ENCODE data around the gene JAZF1.

JAZF1 gene

DNA sequence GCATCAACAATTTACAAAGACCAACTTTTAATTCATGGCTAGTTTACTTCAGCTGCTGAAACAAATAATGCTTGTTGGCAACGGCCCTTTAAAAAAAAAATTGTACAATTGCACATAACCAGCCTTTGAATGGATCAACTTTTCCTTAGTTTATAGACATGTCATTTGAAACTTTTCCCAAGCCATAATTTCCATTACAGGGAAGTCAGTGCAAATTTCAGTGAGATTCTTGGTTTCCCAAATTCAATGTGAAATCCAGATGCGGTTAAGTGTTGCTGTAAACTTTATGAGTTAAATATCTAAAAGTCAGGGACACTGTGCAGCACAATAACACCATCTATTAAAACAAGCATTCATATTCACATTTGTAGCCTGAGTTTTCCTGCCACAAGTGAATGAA is 182.2 kb downstream of the JAZF1 start:
- no peak for DNase-seq

DNA sequence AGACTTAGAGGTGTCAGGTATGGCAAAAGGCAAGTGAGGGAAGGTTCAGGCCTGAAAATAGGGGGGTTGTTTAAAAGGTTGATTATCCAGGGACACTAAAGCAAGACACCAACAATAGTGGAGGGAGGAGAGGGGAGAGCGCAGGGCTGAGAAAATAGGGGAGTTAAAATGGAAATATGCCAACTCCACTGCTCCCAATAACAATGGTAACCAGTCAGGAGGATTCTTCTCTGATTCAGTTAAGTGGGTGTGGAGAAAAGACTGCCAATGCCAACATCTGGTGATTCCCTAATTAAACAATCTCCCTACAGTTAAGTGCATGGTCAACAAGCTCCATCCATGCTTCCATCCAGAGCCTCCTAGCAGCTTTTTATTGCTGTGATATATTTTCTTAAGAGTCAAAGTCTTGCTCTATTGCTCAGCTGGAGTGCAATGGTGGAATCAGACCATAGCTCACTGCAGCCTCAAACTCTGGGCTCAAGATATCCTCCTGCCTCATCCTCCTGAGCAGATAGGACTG is 183.3 kb downstream of the JAZF1 start:
- peak; percentile 87 for DNase-seq

DNA sequence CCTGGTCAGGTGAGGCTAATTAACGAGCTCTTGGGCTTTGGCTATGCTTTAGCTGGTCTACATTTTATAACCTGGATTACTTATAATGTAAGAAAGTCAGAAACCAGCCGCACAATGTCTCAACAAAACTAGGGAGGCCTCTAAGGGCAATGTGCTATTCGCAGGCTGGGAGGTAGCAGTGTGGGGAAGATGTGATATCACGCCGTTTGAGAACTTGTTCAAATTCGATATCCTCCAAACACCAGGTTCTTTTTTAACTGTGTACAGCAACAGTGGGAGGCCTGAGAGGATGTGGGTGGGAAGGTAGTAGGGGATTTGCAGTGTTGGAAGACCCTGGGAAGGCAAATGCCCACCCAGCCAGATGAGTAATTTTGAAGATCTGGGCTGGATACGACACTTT is 184.5 kb downstream of the JAZF1 start:
- no peak for DNase-seq

DNA sequence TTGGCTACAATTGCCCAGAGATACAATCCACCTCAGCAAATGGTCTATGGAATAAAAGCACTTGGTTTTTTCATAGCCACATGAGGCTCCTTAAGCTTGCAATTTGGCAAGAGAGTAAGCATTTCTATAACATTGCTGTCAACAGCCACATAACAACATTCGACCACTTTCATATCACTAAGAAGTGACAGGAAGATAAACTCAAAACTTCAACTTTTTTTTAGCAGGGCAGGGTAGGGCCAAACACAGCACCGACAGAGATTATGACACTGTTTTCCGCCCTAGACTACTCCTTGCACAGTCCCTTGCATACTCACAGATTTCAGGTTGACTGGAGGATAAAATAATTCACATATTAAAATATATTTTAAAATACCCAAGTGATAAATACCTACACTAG is 185.4 kb downstream of the JAZF1 start:
- no peak for DNase-seq

DNA sequence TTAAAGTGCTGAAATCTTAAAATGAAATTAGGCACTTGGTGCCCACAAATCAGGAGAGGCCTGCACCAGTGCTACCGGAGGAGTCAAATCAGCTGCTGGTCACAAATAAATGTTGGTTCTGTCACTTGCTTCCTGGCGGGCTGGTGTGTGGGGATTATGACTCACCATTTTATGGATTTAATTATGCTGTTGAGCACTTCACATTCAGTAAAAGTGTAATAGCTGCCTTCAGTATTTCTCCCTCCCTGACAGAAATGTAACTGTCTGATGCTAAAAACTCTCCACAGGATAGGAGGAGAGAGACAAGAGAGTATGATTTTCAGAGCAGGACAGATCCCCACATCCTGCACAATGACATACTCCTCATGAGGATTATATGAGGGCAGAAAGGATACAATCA is 186.0 kb downstream of the JAZF1 start:
- DNase-seq, result peak; percentile 77

DNA sequence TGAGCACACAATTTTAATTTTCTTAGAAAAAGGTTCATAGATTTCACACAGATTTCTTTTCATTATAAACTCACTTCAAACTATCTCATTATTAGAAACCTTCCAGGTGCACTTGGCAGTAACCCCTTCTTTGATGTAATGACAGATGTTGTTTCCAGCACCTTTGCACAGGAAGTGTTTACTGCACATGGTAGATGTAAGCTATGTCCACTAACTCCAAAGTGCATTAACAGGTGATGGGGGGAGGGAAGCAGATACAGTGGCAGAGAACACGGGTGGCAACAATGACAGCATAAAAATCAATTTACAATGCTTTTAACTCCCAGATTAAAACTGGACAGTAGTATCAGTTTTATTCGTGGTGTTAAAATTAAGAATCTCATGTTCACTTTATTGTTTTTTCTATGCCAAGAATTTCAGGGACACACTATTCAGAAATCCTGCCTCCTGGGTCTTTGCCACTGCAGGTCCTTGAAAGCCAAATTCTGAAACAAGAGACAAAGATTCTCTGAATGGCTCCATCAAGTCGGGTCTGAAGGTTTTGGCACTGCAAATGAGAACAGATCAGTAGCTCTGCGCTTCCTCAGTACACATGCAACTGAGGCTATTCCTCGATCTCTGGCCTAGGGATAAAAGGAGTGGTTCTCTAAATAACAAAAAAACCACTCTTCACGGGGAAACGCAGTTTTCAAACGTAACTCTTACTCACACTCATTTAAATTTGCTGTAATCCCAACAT is 187.7 kb downstream of the JAZF1 start:
- DNase-seq, result peak; percentile 85

DNA sequence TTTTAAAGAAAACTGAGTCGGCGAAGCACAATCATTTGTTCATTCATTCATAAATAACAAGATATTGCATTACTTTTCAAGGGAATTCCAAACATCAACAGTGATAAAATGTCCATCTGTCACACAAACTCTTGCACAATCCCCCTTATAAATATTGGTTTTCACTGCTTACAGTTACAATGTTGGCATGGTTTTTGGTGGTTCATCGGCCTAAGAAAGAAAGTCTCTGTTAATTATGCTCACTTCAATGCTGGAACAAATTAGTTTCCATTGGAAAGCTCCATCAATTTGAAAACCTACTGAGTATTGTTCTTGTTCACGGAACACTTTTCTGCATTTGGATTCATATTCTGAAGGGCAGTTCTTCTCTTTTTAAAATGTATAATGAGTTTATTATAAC is 188.5 kb downstream of the JAZF1 start:
- DNase-seq, result peak; percentile 30

DNA sequence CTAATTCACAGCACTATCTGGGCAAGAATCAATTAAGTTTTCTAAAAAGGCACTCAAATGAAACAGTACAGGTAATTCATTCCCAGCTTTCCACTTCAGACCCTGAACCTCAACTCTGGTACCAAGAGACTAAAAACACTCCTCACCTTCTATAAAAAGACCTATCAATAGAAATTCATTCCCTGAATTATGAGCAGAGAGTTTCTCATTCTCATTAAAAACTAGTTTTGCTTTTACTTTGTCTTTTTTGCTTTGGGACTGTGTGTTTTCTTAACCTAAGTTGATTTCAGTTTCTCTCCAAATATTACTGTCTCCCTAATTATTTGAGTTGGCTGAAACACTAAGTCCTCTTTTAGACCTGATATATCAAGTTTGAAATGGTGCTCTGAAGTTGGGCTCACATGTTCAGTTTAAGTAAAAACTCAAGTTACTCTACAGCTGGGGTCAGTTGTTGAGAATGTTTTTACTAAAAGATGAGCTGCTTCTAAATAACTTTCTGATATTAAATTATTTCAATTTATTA is 189.5 kb downstream of the JAZF1 start:
- peak; percentile 48 for DNase-seq

DNA sequence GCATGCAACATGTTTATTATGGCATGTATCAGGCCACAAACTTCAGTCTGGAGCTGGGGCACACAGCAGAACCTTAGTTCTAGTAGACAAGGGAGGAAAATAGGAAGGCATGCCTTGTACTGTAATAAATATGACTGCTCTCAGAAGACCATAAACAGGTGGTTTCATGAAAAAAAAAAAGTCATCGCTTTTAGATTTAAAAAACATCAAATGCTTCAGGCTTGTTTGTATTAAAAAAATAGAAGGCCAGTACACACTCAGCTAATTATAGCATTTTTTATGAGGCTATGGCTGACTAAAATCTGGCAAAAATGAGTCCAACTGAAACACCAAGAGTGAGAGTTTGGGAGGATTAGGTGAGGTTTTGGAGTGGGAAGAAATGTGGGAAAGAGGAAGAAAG is 204.1 kb downstream of the JAZF1 start:
- DNase-seq, result no peak

DNA sequence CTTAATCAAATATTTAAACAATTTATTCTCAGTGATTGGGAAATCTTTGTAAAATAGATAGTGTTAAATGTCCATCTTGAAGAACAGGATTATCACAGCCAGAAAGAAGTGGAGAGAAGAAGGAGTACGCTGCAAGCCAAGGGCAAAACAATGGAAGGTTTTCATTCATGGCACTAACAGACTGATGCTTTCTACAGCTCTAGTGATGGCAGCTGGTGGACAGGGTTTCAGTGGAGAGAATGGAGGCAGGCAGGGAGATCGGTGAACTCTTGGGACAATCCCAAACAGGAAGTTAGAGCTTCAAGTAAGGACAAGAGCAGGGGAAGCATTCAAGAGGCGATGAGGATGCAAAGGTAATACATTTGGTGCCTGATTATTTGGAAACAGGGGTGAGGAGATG is 207.0 kb downstream of the JAZF1 start:
- no peak for DNase-seq

DNA sequence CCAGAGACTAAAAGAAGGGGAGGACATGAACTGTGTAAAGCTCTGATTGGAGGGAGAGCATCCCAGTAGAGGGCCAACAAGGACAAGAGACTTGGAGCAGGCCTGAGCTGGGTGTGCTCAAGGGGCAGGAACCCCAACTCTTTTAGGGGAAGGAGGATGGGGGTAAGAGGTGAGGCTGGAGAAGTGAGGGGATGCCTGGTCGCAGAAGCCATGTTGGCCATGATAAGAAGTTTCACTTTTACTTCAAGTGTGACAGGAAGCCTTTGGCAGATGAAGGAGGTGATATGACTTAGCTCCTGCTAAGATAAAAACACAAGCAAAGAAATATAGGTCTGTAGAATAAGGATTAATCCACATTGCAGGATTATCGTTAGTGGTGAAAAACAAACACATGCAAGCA is 208.3 kb downstream of the JAZF1 start:
- no peak for DNase-seq

DNA sequence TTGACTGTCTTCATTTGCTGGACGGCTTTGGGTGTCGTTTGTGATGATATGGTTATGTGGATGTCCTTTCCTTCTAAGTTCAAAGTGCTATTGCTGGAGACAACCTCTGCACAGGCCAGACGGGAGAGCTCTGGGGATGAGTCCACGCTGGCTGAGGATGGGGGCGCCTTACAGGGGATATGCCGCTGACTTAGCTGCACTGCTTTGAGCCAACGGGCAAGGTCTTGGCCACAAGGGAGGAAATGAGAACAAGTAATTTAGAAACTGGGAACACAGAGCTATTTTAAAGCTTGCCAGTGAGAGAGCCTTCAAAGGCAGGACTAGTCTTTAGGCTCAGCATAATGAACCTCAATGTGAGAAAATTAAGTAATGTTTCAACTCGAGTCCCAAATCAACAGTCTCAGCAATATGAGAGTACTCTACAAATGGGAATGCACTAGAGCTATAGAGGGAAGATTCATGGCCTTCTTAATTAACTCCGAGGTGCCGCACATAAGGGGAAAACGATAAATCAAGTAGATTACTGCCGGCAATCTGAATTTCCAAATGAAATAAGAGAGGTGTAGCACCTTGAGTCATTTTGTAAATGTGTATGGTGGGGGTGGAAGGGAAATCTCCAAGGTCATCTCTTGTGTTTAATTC is 209.3 kb downstream of the JAZF1 start:
- no peak for DNase-seq

DNA sequence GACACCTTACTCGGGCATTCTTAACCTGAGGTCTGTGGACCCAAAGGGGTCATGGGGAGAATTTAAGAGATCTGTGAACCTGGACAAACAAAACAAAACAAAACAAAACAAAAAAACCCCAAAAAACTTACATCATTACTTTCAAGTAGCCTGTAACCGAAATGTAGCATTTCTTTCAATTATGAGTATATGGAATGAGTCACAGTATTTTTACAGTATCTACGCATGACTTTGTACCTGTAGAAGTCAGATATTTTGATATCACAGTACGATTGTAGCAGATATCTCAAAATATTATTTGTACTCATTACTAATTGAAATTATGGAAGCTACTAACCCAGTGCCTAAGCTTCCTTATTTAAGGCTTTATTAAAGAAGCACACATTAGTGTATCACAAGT is 210.2 kb downstream of the JAZF1 start:
- DNase-seq, result no peak

DNA sequence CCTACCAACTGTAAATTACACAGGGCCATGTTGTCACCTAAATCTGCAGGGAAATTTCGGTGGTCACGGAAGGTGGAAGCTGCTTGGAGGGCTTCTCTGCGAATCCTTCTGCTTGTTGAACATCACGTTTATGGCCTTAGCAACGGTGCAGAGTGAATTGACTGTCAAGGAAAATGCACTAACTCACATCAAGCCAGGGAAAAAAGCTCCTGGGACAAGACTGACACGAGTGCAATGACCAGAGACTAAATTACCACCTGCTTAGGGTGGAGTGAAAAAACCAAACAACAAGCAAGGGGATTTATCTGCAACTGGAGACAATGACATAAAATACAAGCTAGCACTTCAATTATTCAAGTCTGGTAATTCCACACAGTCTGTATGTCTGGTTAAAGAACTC is 211.2 kb downstream of the JAZF1 start:
- no peak for DNase-seq

DNA sequence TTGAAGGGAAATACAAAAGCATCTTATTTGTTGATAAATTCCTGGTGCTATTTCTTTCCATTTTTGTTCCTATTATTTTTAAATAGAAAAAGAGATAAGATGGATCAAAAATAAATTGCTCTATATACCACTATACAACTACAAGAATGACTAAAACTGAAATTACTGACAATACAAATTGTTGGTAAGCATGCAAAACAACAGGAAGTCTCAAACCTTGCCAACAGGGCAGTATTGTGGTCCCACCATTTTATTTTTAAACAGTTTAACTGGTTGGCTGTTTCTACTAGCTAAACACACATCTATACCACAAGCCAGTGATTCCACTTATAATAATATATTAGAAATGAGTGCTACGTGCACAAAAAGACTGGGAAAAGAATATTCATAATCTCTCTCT is 213.0 kb downstream of the JAZF1 start:
- DNase-seq, result no peak

DNA sequence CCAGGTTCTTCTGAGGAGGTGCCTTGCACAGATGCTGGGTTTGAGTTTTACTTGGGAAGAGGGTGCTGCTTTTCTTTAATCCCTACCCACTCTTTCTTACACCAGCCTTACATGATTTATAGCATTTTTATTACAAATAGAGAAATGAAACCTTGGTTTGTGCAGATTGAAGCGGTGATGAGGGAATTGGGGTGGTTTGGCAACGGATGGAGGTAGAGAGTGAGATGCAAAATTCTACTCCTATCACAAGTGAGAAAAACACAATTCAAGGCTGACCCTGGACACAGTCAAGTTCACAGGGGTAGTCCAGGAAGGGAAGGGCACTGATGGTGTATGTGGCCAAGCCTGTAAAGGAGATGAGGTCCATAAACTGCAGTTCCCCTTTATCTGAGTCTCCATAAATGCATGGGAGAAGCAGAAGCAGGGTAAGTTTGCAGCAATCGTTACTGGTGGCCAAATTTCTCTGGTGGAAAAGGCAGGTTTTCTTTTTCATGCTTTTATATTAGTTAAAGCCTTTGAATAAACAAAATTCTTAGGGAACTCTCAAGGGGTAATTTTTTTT is 214.3 kb downstream of the JAZF1 start:
- DNase-seq, result no peak

DNA sequence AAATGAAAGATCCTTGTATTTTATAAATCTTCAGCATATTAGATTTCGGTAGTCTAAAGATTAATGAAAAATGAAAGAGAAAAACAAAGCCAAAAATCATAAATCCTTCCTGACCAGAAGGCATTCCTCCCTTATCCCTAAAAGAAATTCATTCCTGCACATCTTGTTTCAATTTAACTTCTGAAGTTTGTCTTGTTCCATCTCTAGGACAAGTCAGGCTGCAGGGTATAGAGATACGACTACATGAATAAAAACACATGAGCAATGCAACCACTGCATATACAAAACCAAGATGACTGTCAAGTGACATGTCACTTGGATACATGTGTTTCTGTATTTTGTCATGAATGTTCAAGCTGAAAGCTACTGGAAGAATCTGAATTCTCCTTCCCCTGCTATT is 214.9 kb downstream of the JAZF1 start:
- no peak for DNase-seq

DNA sequence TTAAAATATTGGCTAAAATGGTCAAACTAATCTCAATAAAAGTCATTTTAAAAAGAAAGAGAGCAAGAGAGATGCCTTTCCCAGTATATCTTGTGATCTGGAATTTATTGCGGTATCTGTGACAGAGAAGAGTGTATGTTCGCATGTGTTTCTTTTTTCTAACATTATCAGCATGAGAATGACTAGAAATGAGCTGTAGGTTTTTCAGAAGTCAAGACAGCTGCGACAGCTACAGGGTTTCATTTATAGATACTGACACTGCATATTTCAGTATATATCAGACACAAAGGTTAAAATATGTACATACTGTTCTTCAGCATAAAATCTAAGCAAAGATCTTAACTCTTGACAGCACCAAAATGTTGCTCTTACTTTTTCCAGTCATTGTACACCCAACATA is 215.8 kb downstream of the JAZF1 start:
- no peak for DNase-seq

DNA sequence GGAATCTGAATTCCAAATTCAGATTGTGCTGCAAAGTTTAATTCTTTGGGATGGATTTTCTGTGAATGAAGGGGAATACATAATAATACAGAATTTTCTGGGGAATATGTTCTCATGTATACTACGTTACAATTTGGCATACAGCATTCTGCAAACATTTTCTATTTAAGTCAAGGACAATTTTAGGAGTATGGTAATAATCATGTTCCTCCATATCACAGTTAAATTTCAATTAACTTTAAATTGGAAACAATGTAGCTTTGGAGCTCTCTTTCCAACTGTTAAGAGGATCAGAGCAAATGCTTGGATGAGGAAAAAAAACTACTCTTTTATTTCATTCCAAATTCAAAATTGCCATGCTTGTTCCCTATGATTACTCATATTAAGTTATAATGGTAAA is 217.5 kb downstream of the JAZF1 start:
- DNase-seq, result no peak

DNA sequence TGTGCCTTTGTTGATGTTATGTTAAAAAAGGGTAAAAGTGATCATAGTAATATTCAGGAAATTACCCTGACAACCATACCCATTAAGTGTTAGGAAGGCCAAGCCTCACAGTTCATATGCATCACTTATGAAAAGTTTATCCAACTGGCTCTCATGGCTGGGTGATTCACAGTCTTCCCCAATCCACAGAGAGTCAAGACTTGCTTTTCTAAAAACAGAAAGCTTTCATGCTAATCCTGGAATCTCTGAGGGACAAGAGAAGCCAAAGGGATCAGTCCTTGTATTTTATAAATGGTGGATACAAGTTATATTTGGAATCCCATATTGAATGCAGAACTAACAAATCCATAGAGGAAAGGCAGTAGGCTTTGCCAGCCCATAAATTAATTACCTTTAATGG is 218.3 kb downstream of the JAZF1 start:
- DNase-seq, result no peak

DNA sequence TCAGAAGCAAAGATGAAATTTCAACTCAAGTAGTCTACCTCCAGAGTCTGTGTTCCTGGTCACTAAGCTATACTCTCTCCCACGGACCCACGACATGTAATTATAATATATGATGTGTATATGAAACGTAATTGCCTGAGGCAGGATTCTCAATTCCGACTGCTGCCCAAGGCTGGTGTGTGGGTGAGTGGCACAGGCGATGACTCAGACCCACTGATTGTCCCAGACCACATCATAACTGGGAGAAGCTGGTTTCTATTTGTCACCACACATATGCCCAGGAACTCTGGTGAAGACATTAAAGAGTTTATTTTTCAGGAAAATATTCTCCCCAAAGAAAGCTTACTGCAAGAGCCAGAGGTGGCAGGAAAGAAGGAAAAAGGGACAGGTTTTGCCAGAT is 219.3 kb downstream of the JAZF1 start:
- no peak for DNase-seq

DNA sequence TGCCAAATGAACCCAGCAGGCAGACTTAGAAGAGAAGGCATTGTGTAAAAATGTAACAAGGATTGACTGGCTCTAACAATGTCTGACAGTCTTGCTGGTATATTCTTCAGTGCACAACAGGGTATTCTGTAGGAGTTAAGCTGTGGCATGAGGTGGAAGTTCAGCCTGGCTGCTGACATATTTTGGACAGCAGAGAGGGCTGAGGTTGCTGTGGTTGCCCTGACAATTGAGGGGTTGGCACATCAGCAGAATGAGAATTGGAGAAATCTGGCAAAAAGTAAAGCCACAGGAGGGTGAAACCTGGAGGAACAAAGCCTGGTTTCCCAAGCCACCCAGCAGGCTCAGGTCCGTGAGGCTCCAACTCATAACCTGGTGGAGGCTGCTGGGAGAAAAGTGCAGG is 220.2 kb downstream of the JAZF1 start:
- DNase-seq, result no peak

DNA sequence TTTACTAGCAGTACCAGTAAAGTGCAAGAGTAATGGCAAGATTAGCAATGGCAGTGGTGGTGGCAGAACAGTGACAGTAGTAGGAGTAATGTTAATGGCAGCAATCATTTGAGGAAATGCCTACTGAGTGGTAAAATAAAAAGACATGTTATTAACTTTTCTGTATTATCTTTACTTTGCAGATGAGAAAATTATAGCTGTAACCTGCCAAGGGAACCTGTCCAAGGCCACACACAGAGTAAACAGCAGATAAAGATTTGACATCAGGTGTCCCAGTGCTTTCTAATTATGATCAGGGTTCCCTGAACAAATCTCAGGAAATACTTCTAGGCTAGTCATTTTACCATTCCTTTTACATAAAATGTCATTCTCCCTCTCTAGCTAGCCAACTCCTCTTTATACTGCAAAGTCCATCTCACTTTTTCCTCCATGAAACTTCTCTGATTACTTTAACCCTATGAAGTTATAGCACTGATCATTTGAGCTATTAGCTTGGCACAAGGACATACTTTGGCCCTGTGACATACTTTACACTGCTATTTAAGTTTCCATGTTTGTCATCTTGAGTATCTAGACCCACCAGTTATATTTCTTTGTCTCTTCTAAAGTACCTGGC is 221.6 kb downstream of the JAZF1 start:
- peak; percentile 54 for DNase-seq

DNA sequence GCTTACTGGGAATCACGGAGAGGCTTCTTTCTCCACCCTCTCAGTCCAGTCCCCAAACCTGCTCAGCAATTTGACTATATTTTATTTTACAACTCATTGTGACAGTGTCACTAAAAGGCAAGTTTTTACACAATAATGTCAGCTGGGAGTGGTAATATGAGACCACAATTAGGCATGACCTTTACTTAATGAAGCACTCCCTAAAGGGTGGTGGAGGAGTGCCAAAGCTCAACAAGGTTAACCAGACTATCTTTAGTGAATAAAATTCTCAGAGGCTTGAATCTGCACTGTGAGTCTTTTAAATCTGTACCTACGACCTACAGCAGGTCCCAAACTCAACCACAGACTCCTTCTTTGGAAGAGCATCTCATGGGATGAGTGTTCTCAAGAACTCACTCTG is 225.0 kb downstream of the JAZF1 start:
- DNase-seq, result peak; percentile 14

Data from NCI-H1105 treated with DMSO at 0.1 percent for 48 hours (cell line).